ENCODE measurements around the gene CCDC87.
"Not testable (repeated sequence)": the region's sequence is repeated elsewhere in the genome, so short reads cannot be mapped to it uniquely, and the experiment has no call there.

DNA sequence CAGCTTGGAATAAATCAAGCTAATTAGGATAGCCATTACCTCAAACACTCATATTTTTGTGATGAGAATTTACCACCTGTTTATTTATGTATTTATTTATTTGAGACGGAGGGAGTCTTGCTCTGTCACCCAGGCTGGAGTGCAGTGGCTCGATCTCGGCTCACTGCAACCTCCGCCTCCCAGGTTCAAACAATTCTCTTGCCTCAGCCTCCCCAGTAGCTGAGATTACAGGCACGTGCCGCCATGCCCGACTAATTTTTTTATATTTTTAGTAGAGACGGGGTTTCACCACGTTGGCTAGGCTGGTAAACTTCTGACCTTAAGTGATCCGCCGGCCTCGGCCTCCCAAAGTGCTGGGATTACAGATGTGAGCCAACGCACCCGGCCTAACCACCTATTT, 47.9 kb downstream of the CCDC87 start:
- TF ChIP-seq CTCF, POLR2AphosphoS5, POLR2A (IDR thresholded peaks at IDR 0.05): not testable (repeated sequence)

Measured in stomach (tissue), 4 donors.